Fibroblast of lung (primary cell): ENCODE results near the gene AXIN2. TPM values are rescaled to one million over a fixed set of nuclear protein-coding genes. Genes with fewer than 3 reads are reported as not detected.

Experiments used
- DNase-seq, 2 donors: peaks; one replicate each; pipeline versions ENCODE4 v3.0.0 to v3.0.0-alpha.2; 2010; ENCODE audit warnings: low read depth in 2 of 2
- H2AFZ ChIP-seq: 2 replicates; pipeline ENCODE4 v1.5.1; 2012; ENCODE audit warnings: low read length, control low read depth, inconsistent platforms
- H3K27ac ChIP-seq: 2 replicates; pipeline ENCODE4 v1.5.1; 2011; ENCODE audit warnings: low read length, control low read depth; ENCODE audit not compliant: insufficient read depth
- H3K27me3 ChIP-seq: 2 replicates; pipeline ENCODE4 v1.5.1; 2011; ENCODE audit warnings: mild to moderate bottlenecking, low read length; ENCODE audit not compliant: control insufficient read depth, insufficient read depth
- H3K36me3 ChIP-seq: 2 replicates; pipeline ENCODE4 v1.5.1; 2011; ENCODE audit warnings: low read length; ENCODE audit not compliant: control insufficient read depth, insufficient read depth
- H3K4me1 ChIP-seq: 2 replicates; pipeline ENCODE4 v1.5.1; 2011; ENCODE audit warnings: low read length; ENCODE audit not compliant: control insufficient read depth, insufficient read depth; ENCODE audit errors: extremely low read depth
- H3K4me2 ChIP-seq: 2 replicates; pipeline ENCODE4 v1.5.1; 2011; ENCODE audit warnings: low read length, control low read depth; ENCODE audit not compliant: insufficient read depth; ENCODE audit errors: extremely low read depth
- H3K4me3 ChIP-seq, 4 experiments: fragments of 200-600 bp in 1 of 4; sonication (generic) in 1 of 4; replicated peaks in 1 of 4; 2 replicates each; pipeline ENCODE4 v1.5.1; 2011 to 2016; ENCODE audit warnings: low read length in 4 of 4, low read depth in 3 of 4, mild to moderate bottlenecking in 3 of 4, control low read depth in 2 of 4, inconsistent platforms in 1 of 4, mixed read lengths in 1 of 4; ENCODE audit not compliant: insufficient read depth in 1 of 4; ENCODE audit errors: control extremely low read depth in 1 of 4
- H3K79me2 ChIP-seq: 2 replicates; pipeline ENCODE4 v1.5.1; 2012; ENCODE audit warnings: mild to moderate bottlenecking, low read length, inconsistent platforms; ENCODE audit not compliant: control insufficient read depth, insufficient read depth
- H3K9ac ChIP-seq: 2 replicates; pipeline ENCODE4 v1.5.1; 2011; ENCODE audit warnings: mild to moderate bottlenecking, low read length, control low read depth; ENCODE audit not compliant: insufficient read depth
- H3K9me3 ChIP-seq: 2 replicates; pipeline ENCODE4 v1.5.1; 2012; ENCODE audit warnings: low read depth, low read length; ENCODE audit not compliant: control insufficient read depth, insufficient read depth
- H4K20me1 ChIP-seq: 2 replicates; pipeline ENCODE4 v1.5.1; 2011; ENCODE audit warnings: low read length; ENCODE audit not compliant: control insufficient read depth, insufficient read depth; ENCODE audit errors: extremely low read depth
- CTCF ChIP-seq, 2 donors: IDR thresholded peaks in 1 of 2; conservative IDR thresholded peaks in 1 of 2; 1 replicate in 1 of 2; 2 replicates in 1 of 2; pipeline ENCODE4 v1.5.1; 2011 to 2012; ENCODE audit warnings: low read length in 2 of 2, control low read depth in 1 of 2, inconsistent platforms in 1 of 2, low read depth in 1 of 2, mild to moderate bottlenecking in 1 of 2
- EZH2 ChIP-seq: IDR thresholded peaks from 2 replicates; pipeline ENCODE4 v1.5.1; 2012; ENCODE audit warnings: low read length, control low read depth, mild to moderate bottlenecking; ENCODE audit errors: missing control alignments
- polyA plus RNA-seq, 2 donors: library from polyadenylated mRNA; depleted of rRNA in 1 of 2; stranded (reverse) in 1 of 2; unstranded in 1 of 2; fragments of >200 nt; gene quantifications; 2 replicates each; pipeline ENCODE4 v1.2.1, GENCODE V29; 2011 to 2012; ENCODE audit warnings: missing spikeins in 1 of 2
- total RNA-seq: library from RNA; depleted of rRNA; stranded (reverse); fragments of >200 nt; gene quantifications from 2 replicates; pipeline ENCODE4 v1.2.1, GENCODE V29; 2014

AXIN2 gene
- total and polyA plus RNA-seq, 2 donors (not counting 1 experiment from before 2014, with no cell fraction given), result 1.8 to 2.0 TPM

GRCh38 chr17:65567566-65567965, 6.1 kb upstream of the AXIN2 start:
- H3K4me1 ChIP-seq, result peaks cover 4% of the 10 kb centered on the region
- no peak overlapping the region for H3K27ac ChIP-seq
- no peak overlapping the region for H2AFZ ChIP-seq
- no peak overlapping the region for H3K4me3 ChIP-seq
- H3K4me2 ChIP-seq, result no peak overlapping the region
- no peaks in the 10 kb centered on the region for H3K27me3 ChIP-seq
- H3K36me3 ChIP-seq, result no peaks in the 10 kb centered on the region
- TF ChIP-seq CTCF (conservative IDR thresholded peaks at IDR 0.05 in 1 of 2, IDR thresholded peaks at IDR 0.05 in 1 of 2; ENCODE audit: low read depth in 1 of 2, low read length in 2 of 2), result no peak
- TF ChIP-seq EZH2, result no peak
- H3K9ac ChIP-seq, result no peak overlapping the region
- DNase-seq, result no peak
- no peaks in the 10 kb centered on the region for H3K79me2 ChIP-seq
- H4K20me1 ChIP-seq, result no peaks in the 10 kb centered on the region
- H3K9me3 ChIP-seq, result no peaks in the 10 kb centered on the region

- no peak overlapping the region for H3K9ac ChIP-seq
- H3K4me1 ChIP-seq, result peaks cover 4% of the 10 kb centered on the region
- H3K9me3 ChIP-seq, result no peaks in the 10 kb centered on the region
- no peaks in the 10 kb centered on the region for H3K79me2 ChIP-seq
- DNase-seq, result no peak
- H3K27ac ChIP-seq, result no peak overlapping the region
- no peak overlapping the region for H3K4me2 ChIP-seq
- no peak overlapping the region for H3K4me3 ChIP-seq
- no peaks in the 10 kb centered on the region for H3K36me3 ChIP-seq
- TF ChIP-seq CTCF (conservative IDR thresholded peaks at IDR 0.05 in 1 of 2, IDR thresholded peaks at IDR 0.05 in 1 of 2; ENCODE audit: low read depth in 1 of 2, low read length in 2 of 2) (no peak), EZH2 (no peak)
- H4K20me1 ChIP-seq, result no peaks in the 10 kb centered on the region
- no peaks in the 10 kb centered on the region for H3K27me3 ChIP-seq
- no peak overlapping the region for H2AFZ ChIP-seq
Measured at GRCh38 chr17:65565559-65565958, 4.1 kb upstream of the AXIN2 start.

GRCh38 chr17:65564793-65565192, 3.3 kb upstream of the AXIN2 start:
- no peak for TF ChIP-seq CTCF (conservative IDR thresholded peaks at IDR 0.05 in 1 of 2, IDR thresholded peaks at IDR 0.05 in 1 of 2; ENCODE audit: low read depth in 1 of 2, low read length in 2 of 2)
- TF ChIP-seq EZH2, result no peak
- Histone ChIP-seq H3K9ac (no peak overlapping the region), H3K9me3 (no peaks in the 10 kb centered on the region), H3K27me3 (no peaks in the 10 kb centered on the region), H2AFZ (no peak overlapping the region), H3K4me2 (no peak overlapping the region), H3K36me3 (no peaks in the 10 kb centered on the region), H3K4me3 (no peak overlapping the region), H3K4me1 (peaks cover 4% of the 10 kb centered on the region), H3K79me2 (no peaks in the 10 kb centered on the region), H3K27ac (no peak overlapping the region), H4K20me1 (no peaks in the 10 kb centered on the region)
- peak; percentile 42 to 54 for DNase-seq
